ENCODE data around the gene ZNF682.
"Not testable (repeated sequence)": the region's sequence is repeated elsewhere in the genome, so short reads cannot be mapped to it uniquely, and the experiment has no call there.

ZNF682 gene

GRCh38 chr19:19966862-19967261 is 72.4 kb downstream of the ZNF682 start:
- DNase-seq, result no peak

- DNase-seq, result not testable (repeated sequence)
These were observed 73.2 kb downstream of the ZNF682 start for GRCh38 chr19:19966126-19966525.

GRCh38 chr19:19964416-19964815 is 74.9 kb downstream of the ZNF682 start:
- DNase-seq, result no peak

GRCh38 chr19:19959151-19959799 is 80.0 kb downstream of the ZNF682 start:
- DNase-seq, result peak; percentile 13

GRCh38 chr19:19957766-19958165 is 81.5 kb downstream of the ZNF682 start:
- not testable (repeated sequence) for DNase-seq

- DNase-seq, result no peak
These were observed 82.8 kb downstream of the ZNF682 start for GRCh38 chr19:19956434-19957075.

- DNase-seq, result no peak
These were observed 84.1 kb downstream of the ZNF682 start for GRCh38 chr19:19955208-19955607.

All from NCI-H2029 treated with DMSO at 0.1 percent for 48 hours (cell line).